Hair follicle dermal papilla cell (primary cell): Measurements from ENCODE around the gene YPEL2. TPM values are rescaled to one million over a fixed set of nuclear protein-coding genes. Genes with fewer than 3 reads are reported as not detected.

Experiments used
- small RNA-seq: library from RNA; depleted of rRNA; stranded (forward); fragments of <200 nt; gene quantifications from one replicate; pipeline ENCODE3, GENCODE V24; 2012
- total RNA-seq: library from RNA; depleted of rRNA; stranded (reverse); fragments of >200 nt; gene quantifications from 2 replicates; pipeline ENCODE4 v1.2.3, GENCODE V29; 2012

YPEL2 gene, protein sequence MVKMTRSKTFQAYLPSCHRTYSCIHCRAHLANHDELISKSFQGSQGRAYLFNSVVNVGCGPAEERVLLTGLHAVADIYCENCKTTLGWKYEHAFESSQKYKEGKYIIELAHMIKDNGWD
- 7.7 and 8.9 TPM in 2 replicates for total RNA-seq

DNA sequence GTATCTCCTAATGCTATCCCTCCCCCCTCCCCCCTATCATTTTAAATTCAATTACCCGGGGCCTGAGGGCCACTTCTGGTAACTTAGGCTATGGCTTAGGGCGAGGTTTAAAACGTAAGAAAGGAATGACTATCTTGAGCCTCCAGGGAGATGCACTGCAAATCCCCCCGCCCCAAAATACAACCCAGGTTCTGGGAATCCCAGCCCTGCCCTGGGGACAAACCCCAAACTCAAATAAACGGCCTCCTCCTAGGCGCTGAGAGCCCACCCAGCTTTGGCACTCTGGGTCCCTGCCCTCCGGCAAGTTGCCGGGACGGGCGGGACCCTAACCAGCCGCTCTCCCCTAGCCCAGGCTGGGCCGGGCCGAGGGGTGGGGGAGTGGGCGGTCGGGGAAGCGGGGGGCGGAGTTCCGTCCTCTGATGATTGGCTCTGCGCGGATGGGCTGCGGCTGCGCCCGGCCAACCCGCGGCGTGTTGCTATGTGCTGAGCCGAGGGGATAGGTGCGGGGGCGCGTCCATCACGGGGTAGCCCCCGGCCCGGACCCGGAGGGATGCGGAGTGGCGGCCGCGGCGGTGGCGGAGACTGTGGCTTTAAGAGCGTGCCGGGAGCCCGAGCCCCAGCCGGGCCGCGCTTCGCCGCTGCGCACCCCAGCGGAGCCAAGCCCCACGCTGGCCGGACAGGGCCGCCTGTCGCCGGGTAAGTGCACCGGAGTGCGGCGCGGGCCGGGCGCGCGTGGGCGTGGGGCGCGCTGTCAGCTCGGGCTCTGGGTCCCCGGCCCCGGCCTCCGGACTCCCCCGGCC lies at the start of gene YPEL2:
Gene YPEL2, plus strand, starts transcription at position 527 of the 800 bp plus-strand sequence. CDS start 21,755 bp downstream, outside the sequence.

Small RNA genes within 50 kb of the gene (small RNA-seq; reads per million reads assigned to genes)
- gene MIR4729, result 0.16 reads per million

Other genes with a start within 250 kb of the YPEL2 start
- 34.9 and 39.4 TPM in 2 replicates for gene TRIM37, start 224.8 kb upstream of the YPEL2 start, total RNA-seq
- 36.0 and 51.1 TPM in 2 replicates for gene SKA2, start 176.5 kb upstream of the YPEL2 start, total RNA-seq
- gene PRR11, start 175.9 kb upstream of the YPEL2 start, total RNA-seq, result 45.3 and 127 TPM in 2 replicates
- 17.1 and 23.7 TPM in 2 replicates for gene SMG8, start 121.6 kb upstream of the YPEL2 start, total RNA-seq
- gene GDPD1, start 111.1 kb upstream of the YPEL2 start, total RNA-seq, result 0.97 and 1.2 TPM in 2 replicates
- 59.7 and 70.3 TPM in 2 replicates for gene DHX40, start 234.0 kb downstream of the YPEL2 start, total RNA-seq